H1 (cell line): ENCODE data around the gene GDPD4.

Experiments
- CHD1 ChIP-seq: IDR thresholded peaks from 2 replicates; pipeline ENCODE4 v1.6.1; 2012; ENCODE audit warnings: low read depth, low read length, improper control_type of control experiment
- CHD7 ChIP-seq: fragments of 300-600 bp; sonication (generic); IDR thresholded peaks from 2 replicates; pipeline ENCODE4 v1.7.1; 2012; ENCODE audit warnings: low read length, moderate library complexity, mild to moderate bottlenecking, inconsistent platforms; ENCODE audit not compliant: insufficient replicate concordance
- CTCF ChIP-seq, 3 experiments: IDR thresholded peaks; 1 replicate in 2 of 3; 2 replicates in 1 of 3; pipeline versions ENCODE4 v1.5.1 to v1.6.1; 2011; ENCODE audit warnings: low read length in 3 of 3, mild to moderate bottlenecking in 3 of 3, inconsistent platforms in 2 of 3, low read depth in 1 of 3, moderate library complexity in 1 of 3; ENCODE audit not compliant: insufficient read depth in 1 of 3; ENCODE audit errors: control extremely low read depth in 1 of 3
- EZH2 ChIP-seq: fragments of 200-600 bp; sonication (generic); IDR thresholded peaks from 2 replicates; pipeline ENCODE4 v1.7.1; 2012; ENCODE audit warnings: low read depth, mild to moderate bottlenecking, moderate library complexity, low read length, inconsistent platforms; ENCODE audit not compliant: severe bottlenecking
- HDAC2 ChIP-seq, 2 experiments: fragments of 300-600 bp in 1 of 2; sonication (generic) in 1 of 2; IDR thresholded peaks; 2 replicates each; pipeline ENCODE4 v1.6.1; 2011 to 2012; ENCODE audit warnings: low read depth in 2 of 2, low read length in 2 of 2, mild to moderate bottlenecking in 2 of 2, moderate library complexity in 2 of 2, borderline replicate concordance in 1 of 2, inconsistent platforms in 1 of 2
- JUN ChIP-seq: IDR thresholded peaks from 2 replicates; pipeline ENCODE4 v1.6.1; 2011; ENCODE audit warnings: low read depth, mild to moderate bottlenecking, improper control_type of control experiment, low read length
- POLR2AphosphoS5 ChIP-seq: IDR thresholded peaks from 2 replicates; pipeline ENCODE4 v1.6.1; 2011; ENCODE audit warnings: low read depth, low read length
- SUZ12 ChIP-seq: fragments of 200-600 bp; sonication (generic); IDR thresholded peaks from 2 replicates; pipeline ENCODE4 v1.6.1; 2012; ENCODE audit warnings: mild to moderate bottlenecking, inconsistent platforms, low read length, moderate library complexity, mixed read lengths
- TBP ChIP-seq: IDR thresholded peaks from 2 replicates; pipeline ENCODE4 v1.6.1; 2011; ENCODE audit warnings: low read depth, low read length, improper control_type of control experiment
- YY1 ChIP-seq: IDR thresholded peaks from 2 replicates; pipeline ENCODE4 v1.6.1; 2011; ENCODE audit warnings: low read depth, mild to moderate bottlenecking, low read length

- TF ChIP-seq CHD1 (no peak), EZH2 (no peak), CHD7 (no peak), TBP (no peak), YY1 (no peak), POLR2AphosphoS5 (no peak), SUZ12 (no peak), CTCF (IDR thresholded peaks at IDR 0.05; ENCODE audit: control extremely low read depth in 1 of 3, insufficient read depth in 1 of 3, low read depth in 1 of 3, low read length in 3 of 3) (no peak), HDAC2 (IDR thresholded peaks at IDR 0.05; ENCODE audit: borderline replicate concordance in 1 of 2, low read depth in 2 of 2, low read length in 2 of 2) (no peak), JUN (no peak)
Observed at GRCh38 chr11:77215106-77215505, 86.4 kb downstream of the GDPD4 start.
